NOMO-1 (cell line): ENCODE measurements around the gene NARF.
"Not testable (repeated sequence)": the region's sequence is repeated elsewhere in the genome, so short reads cannot be mapped to it uniquely, and the experiment has no call there.

ENCODE experiments used
- DNase-seq, 2 experiments: peaks; one replicate each; lab custom pipeline; 2025; ENCODE audit not compliant: unreplicated experiment in 2 of 2; lab: John Stamatoyannopoulos, UW

NARF gene

DNA sequence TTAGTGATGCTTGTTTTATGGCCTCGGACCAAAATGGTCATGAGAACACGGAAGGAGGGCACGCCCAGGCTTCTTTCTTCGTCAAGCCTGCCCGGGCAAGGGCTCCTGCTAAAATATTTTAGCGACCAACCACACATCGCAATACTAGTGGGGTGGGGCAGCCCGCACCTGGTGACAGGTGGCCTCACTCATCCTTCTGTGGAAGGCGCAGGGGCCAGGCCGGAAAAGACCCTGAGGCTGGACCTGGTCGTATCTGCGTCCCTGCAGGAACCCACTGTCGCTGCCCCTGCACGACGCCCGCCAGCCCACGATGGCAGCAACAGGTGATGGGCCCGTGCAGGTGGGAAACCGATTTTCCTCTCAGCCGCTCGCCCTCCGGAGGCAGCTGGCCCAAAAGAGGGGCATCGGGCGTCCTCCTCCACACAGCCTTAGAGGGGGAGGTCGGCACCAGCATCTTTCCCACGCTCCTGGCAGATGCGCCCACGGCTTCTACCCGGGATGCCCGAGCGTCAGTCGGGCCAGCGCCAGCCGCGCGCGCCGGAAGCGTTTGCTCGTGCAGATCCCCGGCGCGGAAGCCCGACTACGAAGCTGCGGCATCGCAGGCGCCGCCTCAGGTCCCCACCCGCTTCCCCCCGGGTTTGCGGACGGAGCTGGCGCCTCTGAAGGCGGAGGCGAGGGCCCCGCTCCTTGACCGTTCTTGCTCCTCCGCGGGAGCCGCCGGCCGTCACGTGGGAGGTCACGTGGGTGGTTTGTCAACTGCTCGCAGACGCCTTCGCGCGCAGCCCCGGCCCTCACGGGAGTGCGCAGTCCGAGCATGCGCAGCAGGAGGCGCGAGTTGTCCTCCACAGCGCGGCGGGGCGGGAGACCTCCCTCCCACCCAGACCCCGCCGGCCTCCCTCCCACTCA lies 38.2 kb downstream of the NARF start:
- DNase-seq = peak; percentile 85 to 91

DNA sequence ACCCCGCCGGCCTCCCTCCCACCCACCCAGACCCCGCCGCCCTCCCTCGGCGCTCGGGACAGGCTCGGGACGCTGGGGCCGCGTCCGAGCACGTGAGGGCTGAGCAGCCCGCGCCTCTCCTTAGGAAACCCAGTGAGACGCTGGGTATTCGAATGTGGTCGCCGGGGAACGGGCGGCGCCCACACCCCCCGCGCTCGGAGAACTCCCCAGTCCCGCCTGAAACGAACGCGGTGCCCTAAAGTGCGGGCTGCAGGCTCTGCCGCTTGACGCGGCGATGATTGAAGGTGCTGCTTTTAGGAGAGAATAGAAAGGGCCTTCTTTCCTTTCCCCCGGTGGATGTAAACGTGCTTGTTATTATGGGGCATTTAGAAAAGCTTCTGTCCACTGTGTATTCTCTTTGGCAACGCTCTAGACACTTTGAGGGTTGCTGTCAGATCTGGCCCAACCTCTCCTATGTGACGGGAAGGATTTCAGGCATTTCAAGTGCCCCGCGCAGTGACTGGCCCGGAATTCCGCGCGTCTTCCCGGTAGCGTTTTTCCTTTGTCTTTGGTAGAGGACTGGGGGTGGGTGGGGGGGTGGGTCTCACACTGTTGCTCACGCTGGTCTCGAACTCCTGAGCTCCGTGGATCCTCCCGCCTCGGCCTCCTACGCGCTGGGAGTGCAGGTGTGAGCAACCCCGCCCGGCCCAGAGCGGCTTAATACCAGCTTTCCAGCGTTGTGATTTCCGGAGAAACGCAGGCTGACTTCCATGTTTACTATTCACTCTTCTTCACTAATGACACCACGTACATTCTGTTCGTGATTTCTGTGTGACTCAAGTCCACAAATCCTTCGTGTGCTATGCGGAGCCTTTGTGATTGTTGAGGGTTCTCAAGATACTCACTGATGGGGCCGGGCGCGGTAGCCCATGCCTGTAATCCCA lies 39.2 kb downstream of the NARF start:
- DNase-seq = peak; percentile 61 to 62

DNA sequence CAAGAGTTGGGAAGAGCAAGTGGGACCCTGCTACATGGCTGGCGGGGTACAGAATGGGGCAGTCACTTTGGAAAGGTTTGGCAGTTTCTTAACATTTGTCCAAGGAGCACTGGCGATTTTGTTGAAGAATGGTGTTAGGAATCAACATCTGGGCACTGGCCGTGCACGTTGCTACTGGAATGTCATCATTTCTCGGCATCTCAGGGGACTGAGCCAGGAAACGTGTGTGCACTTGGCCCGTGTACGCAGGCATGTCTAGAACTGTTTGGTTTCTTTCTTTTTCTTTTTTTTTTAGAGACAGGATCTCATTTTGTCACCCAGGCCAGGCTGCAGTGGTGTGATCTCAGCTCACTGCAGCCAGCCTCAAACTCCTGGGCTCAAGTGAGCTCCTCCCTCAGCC lies 43.7 kb downstream of the NARF start:
- DNase-seq = no peak

DNA sequence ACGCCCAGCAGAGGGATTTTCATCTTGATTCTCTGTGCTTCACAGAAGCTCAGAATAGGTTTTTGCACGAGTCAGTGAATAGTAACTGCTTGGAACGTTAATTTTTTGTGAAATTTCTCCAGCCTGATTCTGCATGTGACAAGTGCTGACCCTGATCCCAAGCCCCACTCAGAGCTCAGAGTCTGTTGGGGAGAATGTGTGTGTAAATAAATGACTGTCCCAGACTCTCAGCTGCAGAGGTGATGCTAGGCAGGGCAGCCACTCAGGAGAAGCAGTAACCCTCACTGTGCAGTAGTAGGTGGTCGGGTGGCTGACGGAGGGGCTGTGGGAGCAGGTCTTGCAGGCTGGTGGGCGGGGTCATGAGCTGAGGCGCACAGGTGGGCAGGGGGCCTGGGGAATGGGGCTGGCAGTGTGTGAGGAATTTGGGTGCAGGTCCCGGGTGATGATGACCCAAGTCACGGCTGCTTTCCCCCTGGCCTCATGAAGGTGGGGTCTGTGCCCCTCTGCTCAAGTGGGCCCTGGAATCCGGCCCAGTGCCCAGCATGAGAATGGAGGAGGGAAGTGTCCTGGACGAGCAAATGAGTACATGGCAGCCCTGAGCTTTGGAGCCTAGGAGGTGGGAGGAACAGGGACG lies 44.7 kb downstream of the NARF start:
- no peak for DNase-seq

DNA sequence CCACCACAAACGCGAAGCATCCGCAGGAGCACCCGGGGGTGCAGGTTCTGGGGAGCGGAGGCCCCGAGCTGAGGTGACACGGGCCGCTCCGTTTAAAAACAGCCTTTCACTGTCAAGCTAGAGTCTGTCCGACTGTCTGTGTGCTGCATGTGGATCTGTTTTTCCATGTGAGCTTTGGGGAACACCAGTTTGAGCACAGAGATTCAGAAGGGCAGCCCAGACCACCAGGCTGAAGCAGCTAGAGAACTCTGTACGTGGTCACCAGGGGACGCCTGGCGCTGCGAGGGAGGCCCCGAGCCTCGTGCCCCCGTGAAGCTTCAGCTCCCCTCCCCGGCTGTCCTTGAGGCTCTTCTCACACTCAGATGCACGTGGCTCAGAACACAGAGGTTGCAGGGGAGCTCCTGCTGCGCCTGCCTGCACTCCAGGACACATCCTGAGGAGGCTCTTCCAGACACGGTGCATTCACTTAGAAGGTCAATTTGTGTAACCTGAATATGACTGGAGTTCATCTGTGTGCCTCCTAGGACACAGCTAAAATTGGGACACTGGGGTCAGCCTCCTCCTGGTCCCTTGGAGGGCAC lies 45.3 kb downstream of the NARF start:
- no peak for DNase-seq

DNA sequence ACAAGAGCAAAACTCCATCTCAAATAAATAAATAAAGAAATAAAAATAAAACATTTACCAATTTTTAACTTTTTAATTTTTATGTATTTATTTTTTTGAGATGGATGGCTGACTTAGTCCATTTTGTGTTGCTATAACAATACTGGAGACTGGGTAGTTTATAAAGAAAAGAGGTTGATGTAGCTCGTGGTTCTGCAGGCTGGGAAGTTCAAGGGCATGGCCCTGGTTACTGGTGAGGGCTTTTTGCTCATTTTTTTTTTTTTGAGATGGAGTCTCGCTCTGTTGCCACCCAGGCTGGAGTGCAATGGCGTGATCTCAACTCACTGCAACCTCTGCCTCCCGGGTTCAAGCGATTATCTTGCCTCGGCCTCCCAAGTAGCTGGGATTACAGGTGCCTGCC lies 46.8 kb downstream of the NARF start:
- DNase-seq = no peak

DNA sequence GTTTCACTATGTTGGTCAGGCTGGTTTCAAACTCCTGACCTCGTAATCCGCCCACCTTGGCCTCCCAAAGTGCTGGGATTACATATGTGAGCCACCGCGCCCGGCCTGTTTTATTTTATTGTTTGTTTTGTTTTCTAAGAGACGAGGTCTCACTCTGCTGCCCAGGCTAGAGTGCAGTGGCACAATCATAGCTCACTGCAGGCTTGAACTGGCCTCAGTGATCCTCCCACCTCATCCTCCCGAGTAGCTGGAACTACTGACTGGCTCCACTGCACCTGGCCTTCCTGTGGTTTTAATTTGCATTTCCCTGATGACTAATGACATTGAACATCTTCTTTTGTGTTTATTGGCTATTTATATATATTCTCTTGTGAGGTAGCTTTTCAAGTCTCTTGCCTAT lies 47.9 kb downstream of the NARF start:
- DNase-seq = not testable (repeated sequence)

DNA sequence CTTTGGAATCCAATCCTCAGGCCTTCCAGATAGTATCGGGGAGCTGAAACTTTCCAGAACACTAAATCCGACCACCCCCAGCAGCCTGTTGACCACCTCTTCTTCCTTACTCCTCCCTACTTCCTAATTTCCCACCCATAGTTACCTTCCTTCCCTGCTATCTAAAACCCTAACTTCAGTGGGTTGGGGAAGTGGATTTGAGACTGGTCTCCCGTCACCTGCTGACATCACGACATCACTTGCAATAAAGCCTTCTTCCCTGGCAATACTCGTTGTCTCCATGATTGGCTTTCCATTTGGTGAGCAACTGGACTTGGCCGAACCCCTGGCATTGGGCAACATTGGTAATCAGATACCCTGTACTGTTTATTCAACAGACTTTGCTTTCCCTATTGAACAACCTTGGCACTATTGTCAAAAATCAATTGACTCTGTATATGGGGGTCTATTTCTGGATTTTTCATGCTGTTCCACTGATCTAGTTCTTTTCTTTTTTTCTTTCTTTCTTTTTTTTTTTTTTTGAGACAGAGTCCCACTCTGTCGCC lies 49.2 kb downstream of the NARF start:
- DNase-seq = no peak

DNA sequence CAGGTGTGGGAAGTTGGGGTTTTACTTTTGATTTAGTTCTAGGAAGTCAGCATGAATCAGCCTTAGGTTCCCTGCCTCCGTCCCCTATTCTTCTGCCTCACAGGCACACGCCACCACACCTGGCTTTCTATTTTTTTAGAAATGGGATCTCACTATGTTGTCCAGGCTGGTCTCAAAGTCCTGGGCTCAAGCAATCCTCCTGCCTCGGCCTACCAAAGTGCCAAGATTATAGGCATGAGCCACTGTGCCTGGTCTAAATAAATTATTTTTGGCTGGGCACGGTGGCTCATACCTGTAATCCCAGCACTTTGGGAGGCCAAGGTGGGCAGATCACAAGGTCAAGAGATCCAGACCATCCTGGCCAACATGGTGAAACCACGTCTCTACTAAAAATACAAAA lies 53.1 kb downstream of the NARF start:
- DNase-seq = not testable (repeated sequence)

DNA sequence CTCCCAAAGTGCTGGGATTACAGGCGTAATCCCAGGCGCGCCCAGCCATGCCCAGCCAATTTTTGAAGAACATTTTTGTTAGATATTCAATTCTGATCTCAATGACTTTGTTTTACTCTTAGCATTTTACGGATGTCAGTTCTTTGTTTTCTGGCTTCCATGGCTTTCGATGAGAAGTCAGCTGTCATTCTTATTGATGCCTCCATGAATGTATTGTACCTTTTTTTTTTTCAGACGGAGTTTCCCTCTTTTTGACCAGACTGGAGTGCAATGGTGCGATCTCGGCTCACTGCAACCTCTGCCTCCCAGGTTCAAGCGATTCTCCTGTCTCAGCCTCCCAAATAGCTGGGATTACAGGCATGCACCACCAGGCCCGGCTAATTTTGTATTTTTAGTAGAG lies 55.3 kb downstream of the NARF start:
- DNase-seq = not testable (repeated sequence)

DNA sequence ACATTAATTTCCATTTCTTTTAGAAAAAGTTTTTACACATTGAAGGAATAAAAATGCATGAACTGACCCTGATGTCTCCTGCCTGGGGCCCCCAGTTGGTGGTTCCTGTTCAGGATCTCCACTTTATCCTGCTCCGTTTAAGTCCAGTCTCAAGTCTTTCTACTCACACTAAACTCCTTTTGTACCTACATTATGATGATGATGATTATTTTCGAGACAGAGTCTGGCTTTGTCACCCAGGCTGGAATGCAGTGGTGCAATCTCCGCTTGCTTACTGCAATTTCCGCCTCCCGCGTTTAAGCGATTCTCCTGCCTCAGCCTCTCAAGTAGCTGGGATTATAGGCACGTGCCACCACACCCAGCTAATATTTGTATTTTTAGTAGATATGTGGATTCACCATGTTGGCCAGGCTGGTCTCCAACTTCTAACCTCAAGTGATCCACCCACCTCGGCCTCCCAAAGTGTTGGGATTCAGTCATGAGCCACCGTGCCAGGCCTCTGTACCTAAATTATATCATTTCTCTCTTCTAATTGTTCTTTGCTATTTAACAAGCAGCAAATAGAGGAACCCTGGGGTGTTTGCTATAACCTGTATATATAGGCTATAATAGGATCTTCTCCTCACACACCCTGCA lies 58.8 kb downstream of the NARF start:
- DNase-seq = no peak

DNA sequence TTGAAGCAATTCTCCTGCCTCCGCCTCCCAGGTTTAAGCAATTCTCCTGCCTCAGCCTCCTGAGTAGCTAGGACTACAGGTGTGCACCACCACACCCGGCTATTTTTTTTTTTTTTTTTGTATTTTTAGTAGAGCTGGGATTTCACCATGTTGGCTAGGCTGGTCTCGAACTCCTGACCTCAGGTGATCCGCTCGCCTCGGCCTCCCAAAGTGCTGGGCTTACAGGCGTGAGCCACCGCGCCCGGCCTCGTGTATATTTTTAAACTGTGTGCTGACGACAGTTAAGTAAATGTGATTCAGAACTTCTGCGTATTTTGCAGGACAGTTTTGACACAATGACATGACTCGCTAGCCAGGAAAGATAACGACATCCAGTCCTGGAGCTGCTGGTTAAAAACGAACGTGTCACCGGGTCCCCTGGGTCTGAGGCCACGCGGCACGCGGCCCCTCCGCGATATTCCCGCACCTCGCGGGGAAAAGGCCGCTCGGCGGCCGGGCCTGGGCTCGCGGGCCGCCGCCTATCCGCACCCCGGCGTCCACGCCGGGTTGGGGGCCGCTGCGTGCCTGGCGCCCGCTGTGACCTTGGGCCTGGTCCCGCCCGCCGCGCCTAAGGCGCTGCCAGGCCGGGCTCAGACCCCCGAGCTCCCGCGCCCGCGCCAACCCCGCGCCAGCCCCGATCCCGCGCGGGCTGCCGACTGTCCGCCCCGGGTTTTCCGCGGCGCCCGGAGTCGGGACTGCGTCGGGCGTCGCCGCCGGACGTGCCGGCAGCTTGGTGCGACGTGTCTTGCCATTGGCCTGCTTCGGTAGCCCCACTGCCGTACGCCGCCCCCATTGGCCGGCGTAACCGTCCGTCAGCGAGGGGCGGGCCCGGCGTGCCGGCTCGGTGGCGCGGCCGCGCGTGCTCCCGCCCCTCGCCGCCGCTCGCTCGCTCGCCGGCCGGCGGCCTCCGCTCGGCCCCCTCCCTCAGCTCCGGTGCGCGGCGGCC lies 60.6 kb downstream of the NARF start, which contains the start of gene FOXK2:
TSS of gene FOXK2 (plus strand) at position 907 of the 985 bp plus-strand sequence. CDS start 157 bp downstream, outside the sequence.
- peak; percentile 88 to 93 for DNase-seq

DNA sequence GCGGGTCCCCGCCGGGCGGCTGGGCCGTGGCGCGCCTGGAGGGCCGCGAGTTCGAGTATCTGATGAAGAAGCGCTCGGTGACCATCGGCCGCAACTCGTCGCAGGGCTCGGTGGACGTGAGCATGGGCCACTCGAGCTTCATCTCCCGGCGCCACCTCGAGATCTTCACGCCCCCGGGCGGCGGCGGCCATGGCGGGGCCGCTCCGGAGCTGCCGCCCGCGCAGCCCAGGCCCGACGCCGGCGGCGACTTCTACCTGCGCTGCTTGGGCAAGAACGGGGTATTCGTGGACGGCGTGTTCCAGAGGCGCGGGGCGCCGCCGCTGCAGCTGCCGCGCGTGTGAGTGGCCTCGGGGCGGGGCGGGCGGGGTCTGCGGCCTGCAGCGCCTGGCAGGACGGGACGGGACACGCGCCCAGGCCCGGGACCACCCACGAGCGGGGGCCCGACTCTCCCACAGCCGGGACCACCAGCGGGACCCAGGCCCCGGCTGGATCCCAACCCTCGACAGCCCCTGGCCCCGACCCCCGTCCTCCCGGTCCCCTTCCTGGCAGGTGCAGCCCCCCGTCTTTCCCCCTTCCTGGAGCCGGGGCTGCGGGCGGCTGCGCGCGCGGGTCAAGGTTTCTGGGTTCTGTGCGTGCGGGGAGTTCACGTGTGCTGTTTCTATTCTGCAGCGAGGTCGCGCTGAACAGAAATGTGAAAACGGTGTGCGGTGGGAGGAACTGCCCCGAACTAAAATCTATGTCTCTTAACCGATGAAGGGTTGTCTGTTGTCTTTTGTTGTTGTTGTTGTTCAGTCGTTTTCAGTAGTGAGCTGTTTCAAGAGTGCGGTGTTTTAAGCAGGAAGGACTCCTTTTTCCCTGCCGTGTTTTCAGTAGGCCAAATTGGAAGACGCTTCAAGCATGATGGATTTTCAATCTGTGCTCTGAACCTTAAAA lies 61.7 kb downstream of the NARF start:
- DNase-seq = peak in 1 of 2 experiments; percentile 41

DNA sequence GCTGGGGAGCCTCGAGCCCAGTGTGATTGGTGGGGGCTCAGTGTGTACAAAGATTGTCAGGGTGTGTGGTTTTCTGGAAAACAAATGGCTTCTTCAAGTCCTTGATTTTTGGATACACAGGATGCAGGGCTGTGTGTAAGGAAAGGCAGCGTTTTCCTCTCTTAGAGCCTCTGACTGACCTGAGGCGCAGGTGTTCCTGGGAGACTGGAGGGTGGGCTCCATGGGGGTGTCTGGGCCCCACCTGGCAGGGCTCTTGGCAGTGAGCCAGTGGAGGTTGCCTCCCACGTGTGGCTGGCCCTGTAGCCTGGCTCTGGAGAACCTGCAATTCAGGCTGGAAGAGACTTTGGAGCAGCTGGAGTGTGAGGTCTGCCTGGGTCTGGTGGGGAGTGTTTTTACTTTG lies 66.0 kb downstream of the NARF start:
- DNase-seq = no peak

DNA sequence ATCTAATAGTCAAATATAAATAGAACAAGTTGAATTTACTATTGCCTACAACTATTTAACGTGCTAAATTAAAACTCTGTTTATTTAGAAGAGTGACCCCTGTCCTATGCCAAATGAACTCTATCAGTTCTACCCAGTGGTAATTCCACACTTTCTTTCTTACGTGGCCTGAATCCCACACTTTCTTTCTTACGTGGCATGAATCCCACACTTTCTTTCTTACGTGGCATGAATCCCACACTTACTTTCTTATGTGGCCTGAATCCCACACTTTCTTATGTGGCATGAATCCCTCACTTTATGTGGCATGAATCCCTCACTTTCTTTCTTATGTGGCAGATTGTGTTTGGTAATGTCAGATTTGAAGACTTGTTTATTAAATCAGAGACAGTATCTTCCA lies 67.2 kb downstream of the NARF start:
- DNase-seq = no peak

DNA sequence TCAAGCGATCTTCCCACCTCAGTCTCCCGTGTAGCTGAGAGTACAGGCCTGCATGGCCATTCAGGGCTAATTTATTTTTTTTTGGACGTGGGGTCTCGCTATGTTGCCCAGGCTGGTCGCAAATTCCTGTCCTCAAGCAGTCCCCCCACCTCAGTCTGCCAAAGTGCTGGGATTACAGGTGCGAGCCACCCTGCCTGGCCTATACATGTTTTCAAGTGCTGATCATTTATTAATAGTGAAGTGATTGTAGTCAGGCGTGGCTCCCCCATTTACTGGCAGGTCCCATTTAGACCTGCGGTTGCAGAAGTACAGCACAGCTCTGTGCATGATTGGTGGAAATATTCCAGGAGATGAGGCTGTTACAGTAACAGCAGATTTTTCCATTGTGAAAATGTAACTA lies 69.4 kb downstream of the NARF start:
- no peak for DNase-seq

DNA sequence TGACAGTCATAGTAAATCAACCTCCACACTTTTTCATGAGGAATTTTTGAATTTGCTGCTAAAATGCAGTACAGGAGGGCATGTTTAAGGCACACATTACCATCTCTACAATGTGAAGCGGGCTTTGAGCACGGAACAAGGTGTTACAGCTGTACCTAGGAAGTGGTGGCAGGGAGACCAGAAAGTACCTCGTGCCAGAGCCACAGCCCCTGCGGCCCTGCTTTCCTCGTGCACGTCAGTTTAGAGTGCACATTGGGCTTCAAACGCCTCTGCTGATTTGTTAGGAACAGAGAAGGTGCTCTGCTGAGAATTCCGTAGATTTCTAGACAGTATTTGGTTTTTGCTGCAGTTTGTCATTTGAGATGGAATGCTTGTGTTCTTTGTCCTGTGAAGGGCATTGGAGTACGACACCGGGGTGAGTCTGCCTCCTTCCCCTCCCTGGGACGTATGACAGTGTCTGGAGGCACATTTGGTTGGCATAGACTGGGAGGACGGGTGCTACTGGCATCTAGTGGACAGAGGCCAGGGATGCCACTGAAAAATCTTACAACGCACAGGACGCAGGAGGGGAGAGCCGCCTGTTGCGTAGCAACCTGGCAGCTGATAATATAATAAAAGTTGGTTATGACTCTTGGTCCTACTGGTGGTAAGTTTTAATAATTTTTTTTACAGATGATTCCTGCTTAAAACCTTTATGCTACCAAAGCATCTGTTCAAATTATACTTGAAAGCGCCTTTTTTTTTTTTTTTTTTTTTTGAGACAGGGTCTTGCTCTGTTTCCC lies 70.1 kb downstream of the NARF start:
- no peak for DNase-seq
